Stimulated activated CD4-positive, alpha-beta T cell treated with anti-CD3 and anti-CD28 coated beads, TNF-alpha, amount 100 ng/mL, for 4 hours (primary cell): Measurements from ENCODE around the gene CANT1.

Source experiments
- DNase-seq, 3 experiments: peaks; one replicate each; pipeline ENCODE4 v3.0.0-alpha.2; 2020; ENCODE audit warnings: low read depth in 3 of 3

Gene CANT1

GRCh38 chr17:79009397-79010303, at the start of gene CANT1:
Gene CANT1 (minus strand): TSS chr17:79009764. CDS start chr17:78997622, 12,142 bp downstream.
- peak; percentile 61 to 64 (median 62) for DNase-seq

- DNase-seq, result no peak
Measured at GRCh38 chr17:79057737-79058385, 48.3 kb upstream of the CANT1 start.

- no peak for DNase-seq
Measured at GRCh38 chr17:79055197-79055596, 45.6 kb upstream of the CANT1 start.

GRCh38 chr17:79054200-79054960, 44.8 kb upstream of the CANT1 start:
- DNase-seq, result no peak

- no peak for DNase-seq
Measured at GRCh38 chr17:79053251-79053925, 43.8 kb upstream of the CANT1 start.

- no peak for DNase-seq
Measured at GRCh38 chr17:79052131-79052530, 42.6 kb upstream of the CANT1 start.

- DNase-seq, result no peak
Measured at GRCh38 chr17:79051306-79051705, 41.7 kb upstream of the CANT1 start.

GRCh38 chr17:79050551-79050950, 41.0 kb upstream of the CANT1 start:
- no peak for DNase-seq

GRCh38 chr17:79049821-79050220, 40.3 kb upstream of the CANT1 start:
- no peak for DNase-seq

- DNase-seq, result no peak
Measured at GRCh38 chr17:79048826-79049755, 39.5 kb upstream of the CANT1 start.

- DNase-seq, result no peak
Measured at GRCh38 chr17:79047923-79048825, 38.6 kb upstream of the CANT1 start.

- DNase-seq, result no peak
Measured at GRCh38 chr17:79047291-79047920, 37.8 kb upstream of the CANT1 start.

GRCh38 chr17:79046916-79047280, 37.3 kb upstream of the CANT1 start:
- no peak for DNase-seq

GRCh38 chr17:79046197-79046915, 36.8 kb upstream of the CANT1 start:
- no peak for DNase-seq

GRCh38 chr17:79045842-79046196, 36.3 kb upstream of the CANT1 start:
- peak; percentile 32 to 47 (median 35) for DNase-seq

- no peak for DNase-seq
Measured at GRCh38 chr17:79045001-79045729, 35.6 kb upstream of the CANT1 start.

- no peak for DNase-seq
Measured at GRCh38 chr17:79044462-79044861, 34.9 kb upstream of the CANT1 start.

GRCh38 chr17:79043931-79044320, 34.4 kb upstream of the CANT1 start:
- no peak for DNase-seq
